HCT116 (cell line): ENCODE results near the gene RPL15.

Experiments
- CTCF ChIP-seq, 3 experiments: fragments of 200-600 bp in 1 of 3; sonication (generic) in 1 of 3; IDR thresholded peaks in 2 of 3; conservative IDR thresholded peaks in 1 of 3; 2 replicates each; pipeline ENCODE4 v1.5.1; 2012 to 2017; ENCODE audit warnings: low read depth in 2 of 3, low read length in 2 of 3, antibody characterized with exemption in 1 of 3, borderline replicate concordance in 1 of 3, control low read depth in 1 of 3, mild to moderate bottlenecking in 1 of 3, mixed read lengths in 1 of 3, mixed run types in 1 of 3, moderate library complexity in 1 of 3; ENCODE audit not compliant: insufficient read depth in 1 of 3
- EZH2 ChIP-seq: fragments of 200-600 bp; sonication (generic); IDR thresholded peaks from 2 replicates; pipeline ENCODE4 v1.6.1; 2017; ENCODE audit warnings: antibody characterized with exemption, mixed run types
- EZH2phosphoT487 ChIP-seq: fragments of 200-600 bp; IDR thresholded peaks from 2 replicates; pipeline ENCODE4 v1.6.1; 2018; ENCODE audit warnings: antibody characterized with exemption, borderline replicate concordance
- MAX ChIP-seq: IDR thresholded peaks from 2 replicates; pipeline ENCODE4 v1.6.1; 2012
- POLR2A ChIP-seq: IDR thresholded peaks from 2 replicates; pipeline ENCODE4 v1.7.0; 2011; ENCODE audit warnings: borderline replicate concordance; ENCODE audit not compliant: insufficient read depth, insufficient read length; ENCODE audit errors: extremely low read depth
- RAD21 ChIP-seq: IDR thresholded peaks from 2 replicates; pipeline ENCODE4 v1.6.1; 2012; ENCODE audit warnings: low read depth, mild to moderate bottlenecking
- SRF ChIP-seq: IDR thresholded peaks from 2 replicates; pipeline ENCODE4 v1.6.1; 2012; ENCODE audit warnings: low read depth

GRCh38 chr3:23885210-23885609 is 31.7 kb upstream of the RPL15 start:
- TF ChIP-seq CTCF (IDR thresholded peaks at IDR 0.05 in 2 of 3, conservative IDR thresholded peaks at IDR 0.05 in 1 of 3; ENCODE audit: borderline replicate concordance in 1 of 3, insufficient read depth in 1 of 3, low read depth in 2 of 3, low read length in 2 of 3) = no peak
- TF ChIP-seq EZH2 = no peak
- TF ChIP-seq POLR2A = no peak
- no peak for TF ChIP-seq MAX
- TF ChIP-seq RAD21 = no peak
- TF ChIP-seq EZH2phosphoT487 = no peak
- no peak for TF ChIP-seq SRF
